IMR-90 (cell line): ENCODE data around the gene CNTN5. TPM values are rescaled to one million over a fixed set of nuclear protein-coding genes. Genes with fewer than 3 reads are reported as not detected.

ENCODE experiments used
- ATAC-seq: fragments of 200-7000 bp; cut with Tn5 transposase; 2 replicates; pipeline ENCODE4 v1.9.1; 2020; ENCODE audit warnings: low read depth, mild to moderate bottlenecking, moderate library complexity
- BruUV-seq: library from RNA; stranded (reverse); fragments of 400-500 nt; replicated peaks from 2 replicates; lab custom pipeline; 2021; lab: Mats Ljungman, UMichigan
- CTCF ChIA-PET: fragments of 300-600 bp; formaldehyde crosslinking; extraction: SDS; loops from one replicate; lab custom pipeline; 2021; ENCODE audit warnings: antibody characterized with exemption; lab: Yijun Ruan, JAX
- POLR2A ChIA-PET: fragments of 300-600 bp; sonication (Branson Sonifier 250); formaldehyde crosslinking; loops from one replicate; lab custom pipeline; 2022; ENCODE audit warnings: antibody characterized with exemption; ENCODE audit not compliant: unreplicated experiment; lab: Charles Lee
- DNase-seq: peaks from one replicate; pipeline ENCODE4 v3.0.0; 2013
- H2AFZ ChIP-seq: replicated peaks from 2 replicates; pipeline ENCODE3; 2013; ENCODE audit warnings: low read length, mild to moderate bottlenecking; ENCODE audit not compliant: poor library complexity
- H2AK5ac ChIP-seq: 2 replicates; pipeline ENCODE4 v1.6.1; 2013; ENCODE audit warnings: low read depth, low read length, inconsistent platforms
- H2AK9ac ChIP-seq: replicated peaks from 2 replicates; pipeline ENCODE3; 2013; ENCODE audit warnings: mild to moderate bottlenecking, low read depth, low read length, moderate library complexity; ENCODE audit not compliant: poor library complexity
- H2BK120ac ChIP-seq: 2 replicates; pipeline ENCODE4 v1.6.1; 2013; ENCODE audit warnings: low read depth, low read length, inconsistent platforms
- H2BK15ac ChIP-seq: 3 replicates; pipeline ENCODE4 v1.6.1; 2013; ENCODE audit warnings: low read depth, low read length, inconsistent platforms
- H2BK20ac ChIP-seq: 2 replicates; pipeline ENCODE4 v1.6.1; 2013; ENCODE audit warnings: low read depth, mild to moderate bottlenecking, inconsistent platforms, low read length, moderate library complexity
- H2BK5ac ChIP-seq: 2 replicates; pipeline ENCODE4 v1.6.1; 2013; ENCODE audit warnings: mild to moderate bottlenecking, low read depth, low read length, inconsistent platforms; ENCODE audit not compliant: poor library complexity, severe bottlenecking
- H3K14ac ChIP-seq: replicated peaks from 2 replicates; pipeline ENCODE4 v1.6.1; 2013; ENCODE audit warnings: low read depth, low read length, inconsistent platforms
- H3K18ac ChIP-seq: 2 replicates; pipeline ENCODE4 v1.6.1; 2013; ENCODE audit warnings: low read depth, low read length, control low read depth
- H3K23ac ChIP-seq: 2 replicates; pipeline ENCODE4 v1.6.1; 2013; ENCODE audit warnings: low read depth, low read length, inconsistent platforms
- H3K27ac ChIP-seq: 2 replicates; pipeline ENCODE4 v1.5.1; 2013; ENCODE audit warnings: mild to moderate bottlenecking, control low read depth, low read length; ENCODE audit not compliant: insufficient read depth
- H3K27me3 ChIP-seq: 2 replicates; pipeline ENCODE4 v1.6.1; 2013; ENCODE audit warnings: low read length; ENCODE audit not compliant: control insufficient read depth, insufficient read depth
- H3K36me3 ChIP-seq: 2 replicates; pipeline ENCODE4 v1.6.1; 2013; ENCODE audit warnings: low read length, mixed read lengths; ENCODE audit not compliant: control insufficient read depth, insufficient read depth
- H3K4ac ChIP-seq: 2 replicates; pipeline ENCODE4 v1.6.1; 2013; ENCODE audit warnings: low read depth, low read length, inconsistent platforms
- H3K4me1 ChIP-seq: 2 replicates; pipeline ENCODE4 v1.6.1; 2013; ENCODE audit warnings: low read length, mixed read lengths; ENCODE audit not compliant: control insufficient read depth, insufficient read depth
- H3K4me2 ChIP-seq: 2 replicates; pipeline ENCODE4 v1.6.1; 2013; ENCODE audit warnings: low read depth, mild to moderate bottlenecking, control low read depth, low read length, moderate library complexity
- H3K4me3 ChIP-seq: 2 replicates; pipeline ENCODE4 v1.5.1; 2013; ENCODE audit warnings: low read depth, mild to moderate bottlenecking, control low read depth, low read length, moderate library complexity; ENCODE audit not compliant: insufficient read depth
- H3K56ac ChIP-seq: 2 replicates; pipeline ENCODE4 v1.6.1; 2013; ENCODE audit warnings: low read length, inconsistent platforms; ENCODE audit not compliant: insufficient read depth; ENCODE audit errors: extremely low read depth
- H3K79me1 ChIP-seq, 2 experiments: 2 replicates each; pipeline ENCODE4 v1.6.1; 2013; ENCODE audit warnings: low read length in 2 of 2, inconsistent platforms in 1 of 2, low read depth in 1 of 2
- H3K9ac ChIP-seq: 2 replicates; pipeline ENCODE4 v1.6.1; 2013; ENCODE audit warnings: low read depth, low read length, control low read depth
- H3K9me1 ChIP-seq: 2 replicates; pipeline ENCODE4 v1.6.1; 2013; ENCODE audit warnings: low read length, inconsistent platforms; ENCODE audit not compliant: insufficient read depth
- H3K9me3 ChIP-seq: 2 replicates; pipeline ENCODE4 v1.6.1; 2013; ENCODE audit warnings: low read length; ENCODE audit not compliant: control insufficient read depth, insufficient read depth
- H4K20me1 ChIP-seq: 2 replicates; pipeline ENCODE4 v1.6.1; 2013; ENCODE audit warnings: low read length, inconsistent platforms; ENCODE audit not compliant: insufficient read depth
- H4K5ac ChIP-seq: 2 replicates; pipeline ENCODE4 v1.6.1; 2013; ENCODE audit warnings: mild to moderate bottlenecking, low read depth, low read length, control low read depth
- H4K8ac ChIP-seq, 2 experiments: 2 replicates each; pipeline ENCODE4 v1.6.1; 2013; ENCODE audit warnings: low read depth in 2 of 2, low read length in 2 of 2, control low read depth in 1 of 2, inconsistent platforms in 1 of 2
- H4K91ac ChIP-seq: 2 replicates; pipeline ENCODE4 v1.6.1; 2013; ENCODE audit warnings: low read depth, low read length, inconsistent platforms; ENCODE audit not compliant: insufficient read depth
- BHLHE40 ChIP-seq: fragments of 150-350 bp; IDR thresholded peaks from 2 replicates; pipeline ENCODE4 v1.6.1; 2016; ENCODE audit warnings: mild to moderate bottlenecking, low read depth, low read length
- CEBPB ChIP-seq: IDR thresholded peaks from 2 replicates; pipeline ENCODE4 v1.6.1; 2012; ENCODE audit warnings: low read depth, low read length, improper control_type of control experiment
- CHD1 ChIP-seq: IDR thresholded peaks from 2 replicates; pipeline ENCODE4 v1.6.1; 2012; ENCODE audit warnings: low read depth, low read length, improper control_type of control experiment
- ELK1 ChIP-seq: fragments of 150-350 bp; IDR thresholded peaks from 2 replicates; pipeline ENCODE4 v1.6.1; 2016; ENCODE audit warnings: low read depth, mild to moderate bottlenecking, low read length, moderate library complexity, borderline replicate concordance
- FOS ChIP-seq: fragments of 150-350 bp; IDR thresholded peaks from 2 replicates; pipeline ENCODE4 v1.6.1; 2016; ENCODE audit warnings: low read depth, low read length
- MAFK ChIP-seq: IDR thresholded peaks from 2 replicates; pipeline ENCODE4 v1.6.1; 2012; ENCODE audit warnings: low read depth, low read length, improper control_type of control experiment
- MAZ ChIP-seq: IDR thresholded peaks from 2 replicates; pipeline ENCODE4 v1.6.1; 2012; ENCODE audit warnings: low read depth, mild to moderate bottlenecking, low read length, improper control_type of control experiment, moderate library complexity, borderline replicate concordance
- MXI1 ChIP-seq: IDR thresholded peaks from 2 replicates; pipeline ENCODE4 v1.6.1; 2012; ENCODE audit warnings: low read depth, mild to moderate bottlenecking, low read length, moderate library complexity, borderline replicate concordance
- NFE2L2 ChIP-seq: fragments of 150-350 bp; IDR thresholded peaks from 2 replicates; pipeline ENCODE4 v1.6.1; 2016; ENCODE audit warnings: low read depth, mild to moderate bottlenecking, low read length
- POLR2A ChIP-seq: IDR thresholded peaks from 2 replicates; pipeline ENCODE4 v1.6.1; 2012; ENCODE audit warnings: mild to moderate bottlenecking, low read depth, low read length
- RAD21 ChIP-seq: IDR thresholded peaks from 2 replicates; pipeline ENCODE4 v1.6.1; 2012; ENCODE audit warnings: low read length, improper control_type of control experiment
- RCOR1 ChIP-seq: IDR thresholded peaks from 2 replicates; pipeline ENCODE4 v1.6.1; 2012; ENCODE audit warnings: mild to moderate bottlenecking, low read length, improper control_type of control experiment; ENCODE audit not compliant: insufficient replicate concordance
- RFX5 ChIP-seq: IDR thresholded peaks from 2 replicates; pipeline ENCODE4 v1.8.0; 2012; ENCODE audit warnings: low read depth, mild to moderate bottlenecking, low read length, moderate library complexity
- SMC3 ChIP-seq: fragments of 150-350 bp; IDR thresholded peaks from 2 replicates; pipeline ENCODE4 v1.6.1; 2016; ENCODE audit warnings: low read depth, mild to moderate bottlenecking, antibody characterized with exemption, low read length, moderate library complexity
- USF2 ChIP-seq: fragments of 150-350 bp; IDR thresholded peaks from 2 replicates; pipeline ENCODE4 v1.6.1; 2017; ENCODE audit warnings: mild to moderate bottlenecking, antibody characterized with exemption, low read length, low read depth
- WGBS, 2 experiments: methylation state at CpG; one replicate each; pipeline versions ENCODE4 v1.1.5 to v1.1.7; 2013; ENCODE audit warnings: missing lambda C conversion rate in 2 of 2; ENCODE audit not compliant: insufficient read length in 1 of 2; ENCODE audit errors: extremely low coverage in 2 of 2; 5-methylcytosine and 5-hydroxymethylcytosine counted together
- dilution Hi-C: fragments of 300-500 bp; cut with HindIII; formaldehyde crosslinking; loops from one replicate; pipeline ENCODE4 v1.14.3; 2018; ENCODE audit warnings: low sequenced_read_pairs; ENCODE audit not compliant: unreplicated experiment
- in situ Hi-C: fragments of 300-500 bp; cut with MboI; formaldehyde crosslinking; loops from 3 replicates; pipeline ENCODE4 v1.14.3; 2019; ENCODE audit warnings: low sequenced_read_pairs, inconsistent platforms, mixed read lengths
- intact Hi-C: fragments of 100-400 bp; cut with micrococcal nuclease; formaldehyde crosslinking; loops from 2 replicates; pipeline ENCODE4 v1.10.0; 2022
- polyA plus RNA-seq, 3 experiments: library from polyadenylated mRNA; depleted of rRNA; stranded (reverse); fragments of >200 nt; gene quantifications; 2 replicates each; pipeline ENCODE4 v1.2.3, GENCODE V29; 2012; ENCODE audit warnings: low replicate concordance in 1 of 3
- total RNA-seq: library from RNA; depleted of rRNA; stranded (reverse); fragments of >200 nt; gene quantifications from 2 replicates; pipeline ENCODE4 v1.2.3, GENCODE V29; 2012
- TF ChIP-seq, protein P1 (sequence below): conservative IDR thresholded peaks from 2 replicates; pipeline ENCODE4 v1.5.1; 2012; ENCODE audit warnings: mild to moderate bottlenecking, low read depth, low read length, improper control_type of control experiment

Gene CNTN5
- total and polyA plus RNA-seq, 2 of the 4 experiments (the other 2 are of a cell fraction), result not detected

GRCh38 chr11:99554232-99554903 lies 533.6 kb downstream of the CNTN5 start:
- no peak overlapping the region for H3K56ac ChIP-seq
- no peak overlapping the region for H3K14ac ChIP-seq
- no peak overlapping the region for H3K23ac ChIP-seq
- H2AK5ac ChIP-seq, result no peak overlapping the region
- no peak overlapping the region for H4K5ac ChIP-seq
- no peak for TF ChIP-seq MXI1
- no peak for TF ChIP-seq MAZ
- no peak for TF ChIP-seq MAFK
- no peak for TF ChIP-seq POLR2A
- TF ChIP-seq ELK1, result no peak
- TF ChIP-seq USF2, result no peak
- TF ChIP-seq, protein P1, sequence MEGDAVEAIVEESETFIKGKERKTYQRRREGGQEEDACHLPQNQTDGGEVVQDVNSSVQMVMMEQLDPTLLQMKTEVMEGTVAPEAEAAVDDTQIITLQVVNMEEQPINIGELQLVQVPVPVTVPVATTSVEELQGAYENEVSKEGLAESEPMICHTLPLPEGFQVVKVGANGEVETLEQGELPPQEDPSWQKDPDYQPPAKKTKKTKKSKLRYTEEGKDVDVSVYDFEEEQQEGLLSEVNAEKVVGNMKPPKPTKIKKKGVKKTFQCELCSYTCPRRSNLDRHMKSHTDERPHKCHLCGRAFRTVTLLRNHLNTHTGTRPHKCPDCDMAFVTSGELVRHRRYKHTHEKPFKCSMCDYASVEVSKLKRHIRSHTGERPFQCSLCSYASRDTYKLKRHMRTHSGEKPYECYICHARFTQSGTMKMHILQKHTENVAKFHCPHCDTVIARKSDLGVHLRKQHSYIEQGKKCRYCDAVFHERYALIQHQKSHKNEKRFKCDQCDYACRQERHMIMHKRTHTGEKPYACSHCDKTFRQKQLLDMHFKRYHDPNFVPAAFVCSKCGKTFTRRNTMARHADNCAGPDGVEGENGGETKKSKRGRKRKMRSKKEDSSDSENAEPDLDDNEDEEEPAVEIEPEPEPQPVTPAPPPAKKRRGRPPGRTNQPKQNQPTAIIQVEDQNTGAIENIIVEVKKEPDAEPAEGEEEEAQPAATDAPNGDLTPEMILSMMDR, result no peak
- TF ChIP-seq RCOR1, result no peak
- TF ChIP-seq FOS, result no peak
- no peak for TF ChIP-seq BHLHE40
- no peak for TF ChIP-seq CEBPB
- no peak for TF ChIP-seq RAD21
- no peak for TF ChIP-seq SMC3
- no peak for TF ChIP-seq CHD1
- no peak for TF ChIP-seq RFX5
- no peak for TF ChIP-seq NFE2L2
- no peak overlapping the region for H4K91ac ChIP-seq
- H3K79me1 ChIP-seq, result no peaks in the 10 kb centered on the region
- BruUV-seq, result no TSS peak
- CTCF ChIA-PET, result no interaction called here
- no peaks in the 10 kb centered on the region for H3K9me1 ChIP-seq
- H3K18ac ChIP-seq, result no peak overlapping the region
- ATAC-seq, result no peak
- H3K36me3 ChIP-seq, result no peaks in the 10 kb centered on the region
- H2BK15ac ChIP-seq, result no peak overlapping the region
- POLR2A ChIA-PET, result no interaction called here
- no peak overlapping the region for H3K9ac ChIP-seq
- no peaks in the 10 kb centered on the region for H3K4me1 ChIP-seq
- no peak overlapping the region for H2BK5ac ChIP-seq
- no peak overlapping the region for H2BK120ac ChIP-seq
- H3K4me2 ChIP-seq, result no peak overlapping the region
- H2BK20ac ChIP-seq, result no peak overlapping the region
- no peaks in the 10 kb centered on the region for H3K9me3 ChIP-seq
- no peak overlapping the region for H2AFZ ChIP-seq
- in situ Hi-C loops (no loop called here), intact Hi-C loops (no loop called here), dilution Hi-C loops (no loop called here)
- DNase-seq, result no peak
- H3K4me3 ChIP-seq, result no peak overlapping the region
- no peak overlapping the region for H4K8ac ChIP-seq
- H4K20me1 ChIP-seq, result no peaks in the 10 kb centered on the region
- no peak overlapping the region for H3K4ac ChIP-seq
- H3K27me3 ChIP-seq, result no peaks in the 10 kb centered on the region
- no peak overlapping the region for H3K27ac ChIP-seq
- H2AK9ac ChIP-seq, result no peak overlapping the region
- no CpG with 5 or more reads among the region's 1 CpG for WGBS, 2 experiments
